Caco-2 (cell line): Measurements from ENCODE around the gene PSMC6. TPM values are rescaled to one million over a fixed set of nuclear protein-coding genes. Genes with fewer than 3 reads are reported as not detected.

Source experiments
- BruUV-seq: library from RNA; stranded (reverse); fragments of 400-500 nt; replicated peaks from 2 replicates; lab custom pipeline; 2021; lab: Mats Ljungman, UMichigan
- CTCF ChIA-PET: fragments of 300-600 bp; sonication (Branson Sonifier 250); formaldehyde crosslinking; loops from one replicate; lab custom pipeline; 2022; ENCODE audit warnings: antibody characterized with exemption; lab: Charles Lee
- POLR2A ChIA-PET: fragments of 300-600 bp; sonication (Branson Sonifier 250); formaldehyde crosslinking; loops from one replicate; lab custom pipeline; 2022; ENCODE audit warnings: antibody characterized with exemption; lab: Charles Lee
- DNase-seq, 2 experiments: peaks; one replicate each; pipeline versions ENCODE4 v3.0.0 to v3.0.0-alpha.2; 2020 to 2022
- H3K27me3 ChIP-seq: replicated peaks from 2 replicates; pipeline ENCODE4 v1.6.0; 2011; ENCODE audit warnings: low read length; ENCODE audit not compliant: control insufficient read depth, insufficient read depth
- H3K36me3 ChIP-seq: 2 replicates; pipeline ENCODE4 v1.5.1; 2011; ENCODE audit warnings: low read length; ENCODE audit not compliant: control insufficient read depth, insufficient read depth
- H3K4me1 ChIP-seq: fragments of 250-450 bp; sonication (Bioruptor Pico); 2 replicates; pipeline ENCODE4 v1.5.1; 2020; ENCODE audit warnings: mild to moderate bottlenecking
- H3K4me3 ChIP-seq: 2 replicates; pipeline ENCODE4 v1.5.1; 2011; ENCODE audit warnings: low read depth, mild to moderate bottlenecking, control low read depth, low read length
- H3K9me3 ChIP-seq: fragments of 250-450 bp; sonication (Bioruptor Pico); 2 replicates; pipeline ENCODE4 v1.5.1; 2020; ENCODE audit warnings: mild to moderate bottlenecking, moderate library complexity
- H3K27ac Mint-ChIP-seq: one replicate; pipeline ENCODE4 v1.8.0; 2022; ENCODE audit warnings: mixed read lengths; ENCODE audit not compliant: unreplicated experiment
- H3K27me3 Mint-ChIP-seq: one replicate; pipeline ENCODE4 v1.8.0; 2022; ENCODE audit warnings: mixed read lengths; ENCODE audit not compliant: insufficient read depth, unreplicated experiment
- H3K36me3 Mint-ChIP-seq: one replicate; pipeline ENCODE4 v1.8.0; 2022; ENCODE audit warnings: mild to moderate bottlenecking, mixed read lengths; ENCODE audit not compliant: insufficient read depth, unreplicated experiment
- H3K4me1 Mint-ChIP-seq: one replicate; pipeline ENCODE4 v1.8.0; 2022; ENCODE audit warnings: low read depth, mixed read lengths; ENCODE audit not compliant: unreplicated experiment
- H3K4me3 Mint-ChIP-seq: one replicate; pipeline ENCODE4 v1.8.0; 2022; ENCODE audit warnings: mild to moderate bottlenecking, moderate library complexity, mixed read lengths; ENCODE audit not compliant: unreplicated experiment
- H3K9me3 Mint-ChIP-seq: one replicate; pipeline ENCODE4 v1.8.0; 2022; ENCODE audit warnings: mixed read lengths; ENCODE audit not compliant: unreplicated experiment
- intact Hi-C: fragments of 100-400 bp; cut with micrococcal nuclease; formaldehyde crosslinking; loops from one replicate; pipeline ENCODE4 v1.10.0; 2022; ENCODE audit not compliant: unreplicated experiment
- total RNA-seq: library from RNA; stranded (reverse); gene quantifications from 2 replicates; pipeline ENCODE4 v1.2.3, GENCODE V29; 2022
- TF ChIP-seq, protein P1 (sequence below), 2 experiments: fragments of 200-600 bp in 1 of 2; IDR thresholded peaks; 1 replicate in 1 of 2; 2 replicates in 1 of 2; pipeline versions ENCODE4 v1.5.1 to v1.8.0; 2011 to 2022; ENCODE audit warnings: antibody characterized with exemption in 1 of 2, control low read depth in 1 of 2, inconsistent platforms in 1 of 2, low read depth in 1 of 2, low read length in 1 of 2, mild to moderate bottlenecking in 1 of 2, moderate library complexity in 1 of 2; ENCODE audit not compliant: insufficient read depth in 1 of 2, severe bottlenecking in 1 of 2, unreplicated experiment in 1 of 2

Gene PSMC6
- total RNA-seq, 1 experiment from 2014 or later = 130 TPM

DNA sequence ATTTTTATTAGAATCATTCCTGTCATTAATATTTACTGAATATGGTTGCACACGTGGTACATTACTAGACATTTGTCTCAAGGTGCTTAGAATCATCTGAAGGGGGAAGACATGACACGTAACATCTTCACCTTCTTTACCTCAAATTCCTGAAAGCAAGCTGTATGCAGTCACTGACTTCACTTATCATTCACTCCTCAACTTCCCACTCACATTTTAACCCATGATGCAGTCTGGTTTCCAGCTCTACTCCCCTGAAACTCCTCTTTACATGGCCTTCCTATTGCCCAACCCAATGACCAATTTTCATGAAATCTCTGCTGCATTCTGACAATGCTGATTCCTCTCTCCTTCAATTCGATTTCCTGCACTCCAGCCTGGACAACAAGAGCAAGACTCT lies 5.8 kb upstream of the PSMC6 start:
- Mint-ChIP-seq H3K36me3 (peaks cover 7% of the 10 kb centered on the region), H3K27me3 (no peaks in the 10 kb centered on the region), H3K27ac (peak overlapping the region; percentile 46), H3K4me3 (peak overlapping the region; percentile 22), H3K4me1 (peaks cover 18% of the 10 kb centered on the region), H3K9me3 (no peaks in the 10 kb centered on the region)
- Histone ChIP-seq H3K9me3 (no peaks in the 10 kb centered on the region), H3K36me3 (no peaks in the 10 kb centered on the region), H3K4me1 (peaks cover 23% of the 10 kb centered on the region), H3K4me3 (no peak overlapping the region), H3K27me3 (no peaks in the 10 kb centered on the region)
- CTCF ChIA-PET = interaction anchor here (0.6 kb wide), 1 partner anchor 149 kb away, joined by 3 read pairs; the partner anchor contains the start of gene TXNDC16
- intact Hi-C loops = no loop called here
- POLR2A ChIA-PET = interaction anchor here (1.0 kb wide), 1 partner anchor 15 kb away, joined by 3 read pairs; no protein-coding TSS in a partner anchor
- TF ChIP-seq, protein P1, sequence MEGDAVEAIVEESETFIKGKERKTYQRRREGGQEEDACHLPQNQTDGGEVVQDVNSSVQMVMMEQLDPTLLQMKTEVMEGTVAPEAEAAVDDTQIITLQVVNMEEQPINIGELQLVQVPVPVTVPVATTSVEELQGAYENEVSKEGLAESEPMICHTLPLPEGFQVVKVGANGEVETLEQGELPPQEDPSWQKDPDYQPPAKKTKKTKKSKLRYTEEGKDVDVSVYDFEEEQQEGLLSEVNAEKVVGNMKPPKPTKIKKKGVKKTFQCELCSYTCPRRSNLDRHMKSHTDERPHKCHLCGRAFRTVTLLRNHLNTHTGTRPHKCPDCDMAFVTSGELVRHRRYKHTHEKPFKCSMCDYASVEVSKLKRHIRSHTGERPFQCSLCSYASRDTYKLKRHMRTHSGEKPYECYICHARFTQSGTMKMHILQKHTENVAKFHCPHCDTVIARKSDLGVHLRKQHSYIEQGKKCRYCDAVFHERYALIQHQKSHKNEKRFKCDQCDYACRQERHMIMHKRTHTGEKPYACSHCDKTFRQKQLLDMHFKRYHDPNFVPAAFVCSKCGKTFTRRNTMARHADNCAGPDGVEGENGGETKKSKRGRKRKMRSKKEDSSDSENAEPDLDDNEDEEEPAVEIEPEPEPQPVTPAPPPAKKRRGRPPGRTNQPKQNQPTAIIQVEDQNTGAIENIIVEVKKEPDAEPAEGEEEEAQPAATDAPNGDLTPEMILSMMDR (IDR thresholded peaks at IDR 0.05; ENCODE audit: insufficient read depth in 1 of 2, low read depth in 1 of 2, low read length in 1 of 2, severe bottlenecking in 1 of 2, unreplicated experiment in 1 of 2) = no peak
- DNase-seq = no peak
- TSS peak; percentile 49 for BruUV-seq

DNA sequence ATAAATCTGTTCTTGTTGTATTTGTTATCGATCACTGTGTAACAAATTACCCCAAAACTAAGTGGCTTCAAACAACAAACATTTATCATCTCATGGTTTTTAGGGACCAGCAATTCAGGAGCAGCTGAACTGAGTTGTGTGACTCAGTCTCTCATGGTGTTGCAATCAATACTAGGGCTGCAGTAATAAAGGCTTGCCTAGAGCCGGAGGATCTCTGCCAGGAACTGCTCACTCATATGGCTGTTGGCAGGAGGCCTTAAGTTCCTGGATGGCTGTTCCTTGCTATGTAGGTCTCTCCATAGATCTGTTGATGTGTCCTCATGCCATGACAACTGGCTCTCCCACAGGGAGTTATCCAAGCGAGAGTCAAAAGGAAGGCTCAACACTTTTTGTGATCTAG lies 3.8 kb upstream of the PSMC6 start:
- TF ChIP-seq, protein P1 (IDR thresholded peaks at IDR 0.05; ENCODE audit: insufficient read depth in 1 of 2, low read depth in 1 of 2, low read length in 1 of 2, severe bottlenecking in 1 of 2, unreplicated experiment in 1 of 2) = no peak
- Mint-ChIP-seq H3K27me3 (no peaks in the 10 kb centered on the region), H3K4me3 (no peak overlapping the region), H3K36me3 (peaks cover 17% of the 10 kb centered on the region), H3K4me1 (peaks cover 17% of the 10 kb centered on the region), H3K9me3 (no peaks in the 10 kb centered on the region), H3K27ac (no peak overlapping the region)
- DNase-seq = no peak
- BruUV-seq = no TSS peak
- H3K27me3 ChIP-seq = no peaks in the 10 kb centered on the region
- ChIA-PET CTCF (no interaction called here), POLR2A (no interaction called here)
- no peak overlapping the region for H3K4me3 ChIP-seq
- peaks cover 18% of the 10 kb centered on the region for H3K4me1 ChIP-seq
- no peaks in the 10 kb centered on the region for H3K9me3 ChIP-seq
- intact Hi-C loops = no loop called here
- H3K36me3 ChIP-seq = no peaks in the 10 kb centered on the region

GRCh38 chr14:52703664-52704063 lies 3.3 kb upstream of the PSMC6 start:
- Mint-ChIP-seq H3K9me3 (no peaks in the 10 kb centered on the region), H3K4me3 (no peak overlapping the region), H3K27me3 (no peaks in the 10 kb centered on the region), H3K4me1 (peaks cover 17% of the 10 kb centered on the region), H3K27ac (no peak overlapping the region), H3K36me3 (peaks cover 20% of the 10 kb centered on the region)
- TF ChIP-seq, protein P1 (IDR thresholded peaks at IDR 0.05; ENCODE audit: insufficient read depth in 1 of 2, low read depth in 1 of 2, low read length in 1 of 2, severe bottlenecking in 1 of 2, unreplicated experiment in 1 of 2) = no peak
- no TSS peak for BruUV-seq
- H3K9me3 ChIP-seq = no peaks in the 10 kb centered on the region
- intact Hi-C loops = no loop called here
- H3K4me1 ChIP-seq = peaks cover 18% of the 10 kb centered on the region
- ChIA-PET CTCF (no interaction called here), POLR2A (no interaction called here)
- no peaks in the 10 kb centered on the region for H3K36me3 ChIP-seq
- no peaks in the 10 kb centered on the region for H3K27me3 ChIP-seq
- no peak overlapping the region for H3K4me3 ChIP-seq
- no peak for DNase-seq
